ENCODE measurements around the gene TRDN. TPM values are rescaled to one million over a fixed set of nuclear protein-coding genes. Genes with fewer than 3 reads are reported as not detected.

The TRDN gene
- total RNA-seq, 1 experiment from 2014 or later = 39.8 TPM

GRCh38 chr6:123418071-123418470 lies 218.7 kb downstream of the TRDN start:
- no peak for TF ChIP-seq ETV6 (CRISPR knock-in tag; IDR thresholded peaks at IDR 0.05)
- TF ChIP-seq ZNF121 (CRISPR knock-in tag; IDR thresholded peaks at IDR 0.05) = no peak
- TF ChIP-seq USF2 (CRISPR knock-in tag; IDR thresholded peaks at IDR 0.05) = no peak
- no peak for TF ChIP-seq TP53 (CRISPR knock-in tag; IDR thresholded peaks at IDR 0.05)
- TF ChIP-seq, protein P1, sequence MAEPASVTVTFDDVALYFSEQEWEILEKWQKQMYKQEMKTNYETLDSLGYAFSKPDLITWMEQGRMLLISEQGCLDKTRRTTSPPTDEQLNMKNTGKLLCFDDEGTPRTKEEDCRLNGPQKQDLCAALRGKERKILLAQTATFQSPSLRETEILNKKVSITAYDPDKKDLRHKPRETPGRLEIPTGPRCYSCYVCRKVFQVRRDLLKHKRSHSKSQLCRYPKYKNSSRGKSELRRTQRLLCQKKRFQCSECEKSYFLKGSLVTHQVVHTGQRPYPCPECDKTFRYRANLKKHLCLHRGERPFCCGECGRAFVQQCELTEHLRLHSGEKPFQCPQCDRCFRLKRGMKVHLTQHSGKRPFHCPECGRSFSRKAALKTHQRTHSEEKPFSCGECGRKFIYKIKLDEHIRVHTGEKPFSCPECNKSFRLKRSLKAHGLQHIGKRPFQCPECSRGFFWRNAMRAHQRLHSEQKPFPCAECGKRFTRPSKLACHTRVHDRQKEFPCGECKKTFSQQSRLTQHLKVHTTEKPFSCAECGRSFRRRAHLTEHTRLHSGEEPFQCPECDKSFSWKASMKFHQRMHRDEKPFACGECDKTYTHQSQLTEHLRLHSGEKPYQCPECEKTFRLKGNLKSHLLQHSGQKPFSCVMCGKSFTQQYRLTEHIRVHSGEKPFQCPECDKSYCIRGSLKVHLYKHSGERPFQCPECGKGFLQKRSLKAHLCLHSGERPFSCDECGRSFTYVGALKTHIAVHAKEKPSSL (CRISPR knock-in tag; conservative IDR thresholded peaks at IDR 0.05) = no peak
- TF ChIP-seq ZNF671 (CRISPR knock-in tag; IDR thresholded peaks at IDR 0.05) = no peak
- TF ChIP-seq GABPB1 (CRISPR knock-in tag; IDR thresholded peaks at IDR 0.05) = no peak
- no peak for TF ChIP-seq GTF2I (CRISPR knock-in tag; conservative IDR thresholded peaks at IDR 0.05)
- no peak for TF ChIP-seq MXD4 (CRISPR knock-in tag; IDR thresholded peaks at IDR 0.05; ENCODE audit: borderline replicate concordance)
- no peak for TF ChIP-seq SOX15 (CRISPR knock-in tag; IDR thresholded peaks at IDR 0.05)
- TF ChIP-seq, protein P2, sequence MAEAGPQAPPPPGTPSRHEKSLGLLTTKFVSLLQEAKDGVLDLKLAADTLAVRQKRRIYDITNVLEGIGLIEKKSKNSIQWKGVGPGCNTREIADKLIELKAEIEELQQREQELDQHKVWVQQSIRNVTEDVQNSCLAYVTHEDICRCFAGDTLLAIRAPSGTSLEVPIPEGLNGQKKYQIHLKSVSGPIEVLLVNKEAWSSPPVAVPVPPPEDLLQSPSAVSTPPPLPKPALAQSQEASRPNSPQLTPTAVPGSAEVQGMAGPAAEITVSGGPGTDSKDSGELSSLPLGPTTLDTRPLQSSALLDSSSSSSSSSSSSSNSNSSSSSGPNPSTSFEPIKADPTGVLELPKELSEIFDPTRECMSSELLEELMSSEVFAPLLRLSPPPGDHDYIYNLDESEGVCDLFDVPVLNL (CRISPR knock-in tag; IDR thresholded peaks at IDR 0.05; ENCODE audit: borderline replicate concordance, low read depth) = no peak
- ChIA-PET CTCF (interaction anchor here (1.9 to 3.1 kb wide), 2 partner anchors 298 to 385 kb away, joined by 5 to 46 read pairs; no protein-coding TSS in a partner anchor), POLR2A (no interaction called here)
- Mint-ChIP-seq H3K27ac (no peak overlapping the region), H3K4me1 (peaks cover 25% of the 10 kb centered on the region), H3K36me3 (no peaks in the 10 kb centered on the region), H3K9me3 (no peaks in the 10 kb centered on the region), H3K4me3 (no peak overlapping the region), H3K27me3 (ENCODE audit: low read depth) (no peaks in the 10 kb centered on the region)
- DNase-seq (ENCODE audit: low spot score) (no peak), ATAC-seq (no peak)

DNA sequence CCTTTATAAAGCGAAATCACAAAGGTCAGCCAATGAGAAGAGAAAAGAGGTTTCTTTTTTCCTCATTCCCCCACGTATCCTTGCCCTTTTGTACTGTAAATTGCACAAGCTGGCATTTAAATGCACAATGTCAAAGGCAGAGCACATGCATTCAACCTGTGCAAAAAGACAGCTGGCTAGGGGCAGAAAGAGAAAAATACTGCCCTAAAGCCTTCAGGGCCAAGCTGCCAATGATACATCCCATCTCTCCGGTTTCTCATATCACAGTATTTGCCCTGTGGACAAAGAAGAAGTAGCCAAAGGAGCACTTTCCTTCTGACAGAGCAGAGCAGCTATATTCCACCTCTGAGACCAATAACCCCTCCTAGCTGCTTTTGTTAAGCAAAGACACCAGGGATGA lies 219.2 kb downstream of the TRDN start:
- ATAC-seq = no peak; the same call in 1 of the 2 replicates
- ChIA-PET CTCF (interaction anchor here (1.9 to 3.1 kb wide), 2 partner anchors 298 to 385 kb away, joined by 5 to 46 read pairs; no protein-coding TSS in a partner anchor), POLR2A (no interaction called here)
- H3K36me3 Mint-ChIP-seq = no peaks in the 10 kb centered on the region
- no peak for TF ChIP-seq IRF1 (CRISPR knock-in tag; IDR thresholded peaks at IDR 0.05)
- TF ChIP-seq MYBL2 (CRISPR knock-in tag; IDR thresholded peaks at IDR 0.05) = no peak
- no peak for TF ChIP-seq KAT7 (CRISPR knock-in tag; IDR thresholded peaks at IDR 0.05; ENCODE audit: borderline replicate concordance)
- TF ChIP-seq USF2 (CRISPR knock-in tag; IDR thresholded peaks at IDR 0.05) = no peak
- TF ChIP-seq JUN (CRISPR knock-in tag; IDR thresholded peaks at IDR 0.05) = no peak
- TF ChIP-seq ELF4 (CRISPR knock-in tag; IDR thresholded peaks at IDR 0.05; ENCODE audit: low read depth) = no peak
- TF ChIP-seq GABPB1 (CRISPR knock-in tag; IDR thresholded peaks at IDR 0.05) = no peak
- no peak for TF ChIP-seq IRF2 (CRISPR knock-in tag; IDR thresholded peaks at IDR 0.05; ENCODE audit: borderline replicate concordance, low read depth)
- DNase-seq (ENCODE audit: low spot score) = no peak
- H3K4me3 Mint-ChIP-seq = no peak overlapping the region
- H3K27ac Mint-ChIP-seq = no peak overlapping the region
- no peaks in the 10 kb centered on the region for H3K27me3 Mint-ChIP-seq (ENCODE audit: low read depth)
- peaks cover 25% of the 10 kb centered on the region for H3K4me1 Mint-ChIP-seq
- no peaks in the 10 kb centered on the region for H3K9me3 Mint-ChIP-seq
